Esophagus muscularis mucosa (tissue), 4 donors: ENCODE results near the gene ABCA9.

ENCODE experiments used
- EP300 ChIP-seq: sonication (generic); formaldehyde crosslinking; IDR thresholded peaks from one replicate; pipeline ENCODE4 v1.6.1; 2017; ENCODE audit warnings: antibody characterized with exemption
- POLR2A ChIP-seq: fragments of 450-650 bp; IDR thresholded peaks from one replicate; pipeline ENCODE4 v1.6.1; 2017; ENCODE audit warnings: antibody characterized with exemption, moderate library complexity, mild to moderate bottlenecking, low read depth
- POLR2AphosphoS5 ChIP-seq, 2 donors: sonication (generic); formaldehyde crosslinking; IDR thresholded peaks; one replicate each; pipeline ENCODE4 v1.6.1; 2017; ENCODE audit warnings: antibody characterized with exemption in 2 of 2
- TF ChIP-seq, protein P1 (sequence below), 3 experiments: fragments of 200-600 bp in 2 of 3; fragments of 450-650 bp in 1 of 3; sonication (generic) in 2 of 3; IDR thresholded peaks; one replicate each; pipeline ENCODE4 v1.5.1; 2017 to 2019; ENCODE audit warnings: antibody characterized with exemption in 3 of 3, mild to moderate bottlenecking in 2 of 3, moderate library complexity in 1 of 3

DNA sequence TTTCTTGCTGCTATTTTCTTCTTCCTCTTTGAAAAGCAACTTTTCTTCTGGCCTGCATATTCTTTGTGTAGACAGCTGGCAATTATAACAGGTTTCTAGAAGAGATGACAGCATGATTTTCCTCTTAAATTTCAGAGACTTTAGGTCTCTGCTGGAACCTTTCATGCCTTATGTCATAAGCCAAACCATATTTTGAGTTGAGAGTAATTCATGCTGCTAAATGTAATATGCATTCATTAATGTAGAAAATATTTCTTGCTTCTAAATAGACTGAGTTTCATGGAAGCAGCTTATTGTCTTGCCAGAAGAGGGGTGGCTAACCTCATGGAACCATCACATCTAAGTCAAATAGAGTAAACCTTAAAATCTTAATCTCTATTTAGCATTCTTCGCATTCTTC is 25.9 kb upstream of the ABCA9 start:
- no peak for TF ChIP-seq POLR2A
- TF ChIP-seq, protein P1, sequence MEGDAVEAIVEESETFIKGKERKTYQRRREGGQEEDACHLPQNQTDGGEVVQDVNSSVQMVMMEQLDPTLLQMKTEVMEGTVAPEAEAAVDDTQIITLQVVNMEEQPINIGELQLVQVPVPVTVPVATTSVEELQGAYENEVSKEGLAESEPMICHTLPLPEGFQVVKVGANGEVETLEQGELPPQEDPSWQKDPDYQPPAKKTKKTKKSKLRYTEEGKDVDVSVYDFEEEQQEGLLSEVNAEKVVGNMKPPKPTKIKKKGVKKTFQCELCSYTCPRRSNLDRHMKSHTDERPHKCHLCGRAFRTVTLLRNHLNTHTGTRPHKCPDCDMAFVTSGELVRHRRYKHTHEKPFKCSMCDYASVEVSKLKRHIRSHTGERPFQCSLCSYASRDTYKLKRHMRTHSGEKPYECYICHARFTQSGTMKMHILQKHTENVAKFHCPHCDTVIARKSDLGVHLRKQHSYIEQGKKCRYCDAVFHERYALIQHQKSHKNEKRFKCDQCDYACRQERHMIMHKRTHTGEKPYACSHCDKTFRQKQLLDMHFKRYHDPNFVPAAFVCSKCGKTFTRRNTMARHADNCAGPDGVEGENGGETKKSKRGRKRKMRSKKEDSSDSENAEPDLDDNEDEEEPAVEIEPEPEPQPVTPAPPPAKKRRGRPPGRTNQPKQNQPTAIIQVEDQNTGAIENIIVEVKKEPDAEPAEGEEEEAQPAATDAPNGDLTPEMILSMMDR (IDR thresholded peaks at IDR 0.05), result no peak
- no peak for TF ChIP-seq POLR2AphosphoS5 (IDR thresholded peaks at IDR 0.05)
- TF ChIP-seq EP300, result no peak
